SJSA1 (cell line): ENCODE data around the gene MAT2A. TPM values are rescaled to one million over a fixed set of nuclear protein-coding genes. Genes with fewer than 3 reads are reported as not detected.
A peak's percentile ranks its signal among the peaks of the same experiment; 100 is the strongest.
"Not testable (repeated sequence)": the region's sequence is repeated elsewhere in the genome, so short reads cannot be mapped to it uniquely, and the experiment has no call there.

Source experiments
- DNase-seq, 2 experiments: peaks; one replicate each; pipeline ENCODE4 v3.0.0-alpha.2; 2015 to 2020; ENCODE audit warnings: low spot score in 2 of 2, low read depth in 1 of 2
- H3K27ac ChIP-seq: fragments of 250-450 bp; sonication (Bioruptor Pico); 2 replicates; pipeline ENCODE4 v1.5.1; 2020; ENCODE audit warnings: mild to moderate bottlenecking, moderate library complexity
- H3K27me3 ChIP-seq: fragments of 250-450 bp; sonication (Bioruptor Pico); replicated peaks from 2 replicates; pipeline ENCODE4 v1.5.1; 2020; ENCODE audit warnings: mild to moderate bottlenecking, moderate library complexity
- H3K36me3 ChIP-seq: fragments of 250-450 bp; sonication (Bioruptor Pico); 2 replicates; pipeline ENCODE4 v1.5.1; 2020; ENCODE audit warnings: mild to moderate bottlenecking
- H3K4me1 ChIP-seq: fragments of 250-450 bp; sonication (Bioruptor Pico); replicated peaks from 2 replicates; pipeline ENCODE4 v1.6.1; 2021; ENCODE audit warnings: mild to moderate bottlenecking
- H3K4me3 ChIP-seq: fragments of 250-450 bp; sonication (Bioruptor Pico); 2 replicates; pipeline ENCODE4 v1.5.1; 2020; ENCODE audit warnings: mild to moderate bottlenecking
- H3K9me3 ChIP-seq: fragments of 250-450 bp; sonication (Bioruptor Pico); replicated peaks from 2 replicates; pipeline ENCODE4 v1.5.1; 2020; ENCODE audit warnings: mild to moderate bottlenecking
- total RNA-seq: library from RNA; depleted of rRNA; stranded (reverse); fragments of >200 nt; shearing (Covaris generic); gene quantifications from 2 replicates; pipeline ENCODE4 v1.2.3, GENCODE V29; 2014

Gene MAT2A
- total RNA-seq, 1 experiment from 2014 or later: 84.2 TPM

DNA sequence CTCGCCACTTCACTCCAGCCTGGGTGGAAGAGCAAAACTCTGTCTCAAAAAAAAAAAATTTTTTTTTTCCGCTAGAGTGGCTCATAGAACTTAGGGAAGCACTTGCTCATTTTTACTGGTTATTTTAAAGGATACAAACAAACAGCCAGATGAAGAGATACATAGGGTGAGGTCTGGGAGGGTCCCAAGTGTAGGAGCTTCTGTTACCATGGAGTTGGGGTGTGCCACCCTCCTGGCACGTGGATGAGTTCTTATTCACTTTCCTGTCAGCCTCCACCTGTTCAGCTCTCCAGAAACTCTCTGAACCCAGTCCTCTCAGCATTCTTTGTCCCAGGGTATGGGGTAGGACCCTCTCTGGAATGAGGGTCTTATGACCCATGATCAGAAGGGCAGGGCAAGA is 4.9 kb upstream of the MAT2A start:
- Histone ChIP-seq H3K4me1 (peaks cover 25% of the 10 kb centered on the region), H3K9me3 (no peaks in the 10 kb centered on the region), H3K36me3 (peaks cover 6% of the 10 kb centered on the region), H3K4me3 (no peak overlapping the region), H3K27me3 (no peaks in the 10 kb centered on the region), H3K27ac (no peak overlapping the region)
- DNase-seq: no peak

DNA sequence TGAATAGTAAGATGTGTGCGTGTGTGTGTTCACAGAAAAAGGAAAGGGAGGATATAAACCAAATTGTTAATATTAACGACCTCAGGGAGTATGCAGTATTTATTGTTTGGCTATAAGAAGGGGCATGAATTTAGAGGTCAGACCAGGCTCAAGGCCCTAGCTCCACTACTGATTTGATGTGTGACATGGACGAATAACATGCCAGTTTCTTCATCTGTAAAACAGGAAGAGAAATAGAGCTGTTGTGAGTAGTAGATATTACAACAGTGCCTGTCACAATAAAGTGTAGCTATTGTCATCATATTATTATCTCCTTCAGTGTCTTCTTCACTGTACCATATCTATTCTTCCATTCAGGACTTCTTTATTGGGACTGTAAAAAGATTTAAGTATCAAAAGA is 4.1 kb upstream of the MAT2A start:
- Histone ChIP-seq H3K27ac (no peak overlapping the region), H3K27me3 (no peaks in the 10 kb centered on the region), H3K9me3 (no peaks in the 10 kb centered on the region), H3K36me3 (peaks cover 14% of the 10 kb centered on the region), H3K4me3 (no peak overlapping the region), H3K4me1 (peaks cover 25% of the 10 kb centered on the region)
- DNase-seq: no peak

DNA sequence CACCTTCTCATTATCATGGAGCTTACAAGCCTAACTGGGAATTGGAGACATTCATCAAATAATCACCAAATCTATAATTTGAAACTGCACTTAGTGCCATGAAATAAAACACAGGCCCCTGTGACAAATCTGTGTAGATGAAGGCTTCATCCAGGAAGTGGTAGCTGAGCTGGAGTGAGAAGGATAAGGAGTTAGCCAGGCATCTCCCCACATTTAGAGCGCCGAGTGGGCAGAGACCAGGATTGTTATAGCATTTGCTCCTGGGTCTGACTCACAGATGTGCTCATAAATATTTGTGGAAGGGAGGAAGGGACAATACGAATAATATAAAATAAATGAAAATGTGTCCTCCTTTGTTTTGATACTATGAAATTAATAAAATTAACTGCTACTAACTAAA is 2.5 kb upstream of the MAT2A start:
- DNase-seq: peak; percentile 55 to 72
- Histone ChIP-seq H3K4me3 (no peak overlapping the region), H3K36me3 (peaks cover 30% of the 10 kb centered on the region), H3K27ac (peak overlapping the region; percentile 100), H3K4me1 (peaks cover 31% of the 10 kb centered on the region), H3K9me3 (no peaks in the 10 kb centered on the region), H3K27me3 (no peaks in the 10 kb centered on the region)

DNA sequence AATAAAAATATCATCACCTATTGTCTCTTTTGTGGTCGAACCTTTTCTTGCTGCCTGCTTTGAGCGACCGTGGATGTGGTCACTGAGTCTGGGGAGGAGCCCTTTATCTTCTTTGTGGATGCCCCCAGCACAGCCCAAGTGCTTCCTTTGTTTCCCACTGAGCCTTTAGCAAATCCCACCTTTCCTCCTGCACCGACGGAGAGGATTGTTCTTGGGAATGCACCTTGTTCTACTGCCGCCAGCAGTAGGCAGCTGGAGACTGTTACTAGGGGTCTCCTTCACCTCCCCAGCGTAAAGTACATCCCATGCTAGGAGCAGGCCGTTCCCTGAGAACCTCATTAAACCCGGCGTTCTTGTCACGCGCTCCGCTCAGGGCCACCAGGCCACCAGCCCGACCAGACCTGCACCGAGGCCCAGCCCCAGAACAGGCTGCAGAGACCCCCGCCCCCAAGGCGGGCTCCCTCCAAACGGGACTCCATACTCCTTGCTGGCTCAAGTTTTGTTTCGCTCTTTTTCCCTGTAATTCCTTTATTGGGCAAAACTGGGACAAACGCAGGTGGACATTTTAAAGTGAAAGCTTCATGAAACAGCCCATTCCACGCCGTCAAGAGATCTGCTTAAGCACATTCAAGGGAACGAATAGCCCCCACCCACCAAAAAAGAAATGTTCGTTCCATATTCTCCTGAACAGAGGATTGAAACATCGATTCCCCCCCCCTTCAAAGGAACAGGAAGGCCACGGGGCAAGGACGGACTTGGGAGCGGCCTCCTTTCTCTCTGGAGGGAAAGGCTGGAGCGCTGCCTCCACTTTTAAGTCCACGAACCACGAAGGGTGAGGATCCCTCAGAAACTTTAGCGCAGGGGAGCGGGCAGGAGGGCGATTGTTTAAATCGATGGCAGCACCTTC is 1.1 kb upstream of the MAT2A start:
- Histone ChIP-seq H3K36me3 (peaks cover 44% of the 10 kb centered on the region), H3K27me3 (no peaks in the 10 kb centered on the region), H3K27ac (peak overlapping the region; percentile 100), H3K4me3 (peak overlapping the region; percentile 94), H3K9me3 (no peaks in the 10 kb centered on the region), H3K4me1 (peaks cover 35% of the 10 kb centered on the region)
- peak; percentile 56 to 69 for DNase-seq

DNA sequence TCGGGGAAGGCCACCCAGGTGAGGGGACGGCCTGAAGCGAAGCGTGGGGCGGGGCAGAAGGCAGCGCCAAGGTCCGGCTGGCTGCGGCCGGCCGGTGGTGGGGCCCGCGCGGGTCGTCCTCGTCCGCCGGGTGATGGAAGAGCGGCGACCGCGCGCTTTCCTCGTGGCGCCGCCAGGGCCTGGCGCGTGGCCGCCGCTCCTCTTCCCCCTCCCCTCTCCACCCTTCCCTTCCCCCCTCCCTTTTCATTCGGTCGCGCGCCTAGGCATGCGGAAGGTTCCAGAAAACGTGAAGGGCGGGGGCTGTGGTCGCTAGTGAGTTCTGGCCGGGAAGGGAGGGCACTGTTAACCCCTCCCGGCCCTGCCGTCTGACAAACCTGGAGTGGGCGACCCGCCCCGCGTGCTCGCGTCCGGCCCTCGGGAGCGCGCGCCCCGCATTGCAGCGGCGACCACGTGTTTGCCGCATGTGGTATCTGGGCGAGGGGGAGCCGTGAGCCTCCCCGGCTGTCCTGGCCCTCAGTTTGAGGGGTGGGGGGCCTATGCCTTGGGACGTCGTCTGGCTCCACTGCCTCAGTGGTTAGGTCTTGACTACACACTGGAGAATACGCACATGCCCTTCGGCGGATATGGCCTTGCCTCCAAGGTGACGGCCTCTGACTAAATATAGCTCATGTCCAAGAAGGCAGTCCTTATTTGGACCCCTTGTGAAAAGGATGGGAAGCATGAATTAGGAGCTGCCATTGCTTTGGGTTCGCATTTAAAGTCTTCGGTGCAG is 579 bp downstream of the MAT2A start:
- Histone ChIP-seq H3K4me1 (peaks cover 35% of the 10 kb centered on the region), H3K4me3 (peak overlapping the region; percentile 94), H3K27me3 (no peaks in the 10 kb centered on the region), H3K36me3 (peaks cover 61% of the 10 kb centered on the region), H3K9me3 (no peaks in the 10 kb centered on the region), H3K27ac (peak overlapping the region; percentile 100)
- peak; percentile 74 to 75 for DNase-seq

DNA sequence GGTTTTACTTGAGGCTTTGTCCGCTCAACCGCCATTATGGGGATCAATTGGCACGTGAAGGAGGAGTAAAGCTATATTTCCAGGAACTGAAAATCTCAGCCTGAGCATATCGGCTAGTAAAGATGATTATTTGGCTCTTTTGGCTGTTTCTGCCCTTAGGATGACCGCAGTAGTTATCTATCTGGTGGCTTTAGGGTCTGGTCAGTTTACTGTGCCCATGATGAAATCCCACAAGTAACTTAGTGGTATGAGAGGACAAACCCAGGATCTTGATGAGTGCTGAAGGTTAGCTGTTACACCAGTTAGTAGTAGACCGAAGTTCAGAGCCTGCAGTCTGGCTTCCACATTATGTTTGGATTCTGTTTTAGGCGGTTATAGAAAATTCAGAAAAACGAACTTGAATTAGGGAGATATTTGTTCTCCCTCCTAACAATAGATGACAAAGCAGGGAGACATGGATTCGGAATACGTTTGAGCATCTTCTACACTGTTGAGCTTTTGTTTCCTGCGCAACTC is 1.2 kb downstream of the MAT2A start:
- Histone ChIP-seq H3K27me3 (no peaks in the 10 kb centered on the region), H3K4me3 (peak overlapping the region; percentile 94), H3K9me3 (no peaks in the 10 kb centered on the region), H3K27ac (peak overlapping the region; percentile 100), H3K36me3 (peaks cover 67% of the 10 kb centered on the region), H3K4me1 (peaks cover 35% of the 10 kb centered on the region)
- peak in 1 of 2 experiments; percentile 40 for DNase-seq

DNA sequence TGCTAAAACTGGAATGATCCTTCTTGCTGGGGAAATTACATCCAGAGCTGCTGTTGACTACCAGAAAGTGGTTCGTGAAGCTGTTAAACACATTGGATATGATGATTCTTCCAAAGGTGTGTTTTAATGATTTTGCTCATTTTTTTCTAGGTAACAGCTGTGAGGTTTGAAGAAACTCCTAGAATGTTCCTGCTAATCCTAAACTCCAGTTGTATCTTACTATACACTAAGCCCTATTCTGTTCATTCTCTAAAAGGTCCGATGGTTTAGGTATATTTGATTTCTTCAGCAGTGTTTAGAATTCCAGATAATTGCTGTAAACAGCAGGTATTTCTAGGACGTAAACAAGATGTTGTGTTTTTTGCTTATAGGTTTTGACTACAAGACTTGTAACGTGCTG is 2.3 kb downstream of the MAT2A start:
- peak overlapping the region; percentile 94 for H3K4me3 ChIP-seq
- H3K9me3 ChIP-seq: no peaks in the 10 kb centered on the region
- peaks cover 78% of the 10 kb centered on the region for H3K36me3 ChIP-seq
- no peak overlapping the region for H3K27ac ChIP-seq
- H3K27me3 ChIP-seq: no peaks in the 10 kb centered on the region
- H3K4me1 ChIP-seq: peaks cover 32% of the 10 kb centered on the region
- DNase-seq: no peak

DNA sequence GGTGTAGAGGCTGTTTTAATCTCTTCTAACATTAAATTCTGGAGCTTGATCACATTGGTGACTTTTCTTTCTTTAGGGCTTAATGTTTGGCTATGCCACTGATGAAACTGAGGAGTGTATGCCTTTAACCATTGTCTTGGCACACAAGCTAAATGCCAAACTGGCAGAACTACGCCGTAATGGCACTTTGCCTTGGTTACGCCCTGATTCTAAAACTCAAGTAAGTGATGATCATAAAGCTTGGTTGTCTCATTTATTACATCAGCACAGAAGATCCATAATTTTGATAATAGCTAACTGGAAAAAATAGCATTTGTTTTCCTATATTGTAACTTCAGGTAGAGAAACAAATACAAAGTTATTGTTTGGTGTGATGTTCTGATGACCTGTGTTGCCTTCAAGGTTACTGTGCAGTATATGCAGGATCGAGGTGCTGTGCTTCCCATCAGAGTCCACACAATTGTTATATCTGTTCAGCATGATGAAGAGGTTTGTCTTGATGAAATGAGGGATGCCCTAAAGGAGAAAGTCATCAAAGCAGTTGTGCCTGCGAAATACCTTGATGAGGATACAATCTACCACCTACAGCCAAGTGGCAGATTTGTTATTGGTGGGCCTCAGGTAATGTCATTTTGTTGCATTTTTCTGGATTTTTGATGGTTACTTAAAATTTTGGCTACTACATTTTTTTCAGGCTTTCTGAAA is 2.9 kb downstream of the MAT2A start:
- peaks cover 26% of the 10 kb centered on the region for H3K4me1 ChIP-seq
- H3K4me3 ChIP-seq: peak overlapping the region; percentile 94; the same call in 1 of the 2 replicates
- no peaks in the 10 kb centered on the region for H3K9me3 ChIP-seq
- no peak for DNase-seq
- peaks cover 84% of the 10 kb centered on the region for H3K36me3 ChIP-seq
- no peaks in the 10 kb centered on the region; the same call in 1 of the 2 replicates for H3K27me3 ChIP-seq
- no peak overlapping the region for H3K27ac ChIP-seq

DNA sequence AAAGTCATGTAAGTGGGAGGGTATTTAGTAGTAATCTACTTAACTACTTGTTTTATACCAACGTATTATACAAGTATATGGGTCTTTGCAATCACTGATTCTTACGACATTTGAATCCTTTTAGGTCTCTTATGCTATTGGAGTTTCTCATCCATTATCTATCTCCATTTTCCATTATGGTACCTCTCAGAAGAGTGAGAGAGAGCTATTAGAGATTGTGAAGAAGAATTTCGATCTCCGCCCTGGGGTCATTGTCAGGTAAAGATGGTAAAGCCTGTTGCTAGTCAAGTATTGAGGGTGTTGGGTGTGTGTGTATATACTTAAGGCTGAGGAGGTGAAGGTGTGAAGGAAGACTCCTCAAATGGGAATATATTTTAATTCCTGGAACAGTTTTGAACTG is 3.8 kb downstream of the MAT2A start:
- no peak for DNase-seq
- Histone ChIP-seq H3K4me3 (no peak overlapping the region), H3K9me3 (peaks cover 3% of the 10 kb centered on the region; the same call in 1 of the 2 replicates), H3K36me3 (peaks cover 93% of the 10 kb centered on the region), H3K27ac (no peak overlapping the region), H3K27me3 (peaks cover 4% of the 10 kb centered on the region; the same call in 1 of the 2 replicates), H3K4me1 (peaks cover 17% of the 10 kb centered on the region)

DNA sequence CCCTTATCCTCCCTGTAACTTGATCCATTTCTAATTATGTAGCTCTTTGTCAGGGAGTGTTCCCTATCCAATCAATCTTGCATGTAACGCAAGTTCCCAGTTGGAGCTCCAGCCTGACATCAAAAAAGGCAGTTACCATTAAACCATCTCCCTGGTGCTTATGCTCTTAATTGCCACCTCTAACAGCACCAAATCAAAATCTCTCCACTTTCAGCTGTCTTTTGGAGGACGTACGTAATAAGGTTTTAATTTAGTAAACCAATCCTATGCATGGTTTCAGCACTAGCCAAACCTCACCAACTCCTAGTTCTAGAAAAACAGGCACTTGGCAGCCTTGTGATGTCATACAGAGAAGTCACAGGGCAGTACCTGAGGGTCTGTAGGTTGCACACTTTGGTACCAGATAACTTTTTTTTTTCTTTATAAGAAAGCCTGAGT is 5.3 kb downstream of the MAT2A start:
- DNase-seq, H3K4me3 ChIP-seq, H3K27me3 ChIP-seq, H3K9me3 ChIP-seq, H3K27ac ChIP-seq: not testable (repeated sequence)
- H3K36me3 ChIP-seq: peaks cover 100% of the 10 kb centered on the region
- peaks cover 12% of the 10 kb centered on the region for H3K4me1 ChIP-seq

DNA sequence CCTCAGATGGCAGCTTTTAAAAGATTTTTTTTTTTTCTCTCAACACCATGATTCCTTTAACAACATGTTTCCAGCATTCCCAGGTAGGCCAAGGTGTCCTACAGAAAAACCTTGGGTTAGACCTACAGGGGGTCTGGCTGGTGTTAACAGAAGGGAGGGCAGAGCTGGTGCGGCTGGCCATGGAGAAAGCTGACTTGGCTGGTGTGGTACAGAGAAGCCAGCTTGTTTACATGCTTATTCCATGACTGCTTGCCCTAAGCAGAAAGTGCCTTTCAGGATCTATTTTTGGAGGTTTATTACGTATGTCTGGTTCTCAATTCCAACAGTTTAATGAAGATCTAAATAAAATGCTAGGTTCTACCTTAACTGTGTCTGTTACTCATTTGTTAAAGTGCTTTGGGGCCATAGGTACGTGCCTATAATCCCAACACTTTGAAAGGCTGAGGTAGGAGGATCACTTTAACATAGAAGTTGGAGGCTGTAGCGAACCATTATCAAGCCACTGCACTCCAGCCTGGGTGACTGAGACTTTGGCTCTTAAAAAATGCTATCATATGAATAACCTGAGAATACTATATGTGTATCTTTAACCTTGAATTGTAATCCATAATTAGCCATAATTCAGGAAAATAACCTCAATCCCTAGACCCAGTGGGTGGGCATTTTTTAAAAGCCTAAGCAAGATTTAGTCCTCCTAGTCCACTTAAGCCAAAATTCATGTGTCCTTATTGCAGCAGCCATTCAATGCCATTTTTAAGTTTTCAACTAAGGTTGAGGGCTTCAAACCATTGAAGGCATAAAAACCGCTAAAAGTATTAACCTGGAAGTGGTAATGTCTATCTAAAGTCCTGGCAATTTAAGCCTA is 6.2 kb downstream of the MAT2A start:
- H3K27ac ChIP-seq, H3K27me3 ChIP-seq, H3K4me3 ChIP-seq, DNase-seq, H3K9me3 ChIP-seq: not testable (repeated sequence)
- H3K36me3 ChIP-seq: peaks cover 97% of the 10 kb centered on the region
- H3K4me1 ChIP-seq: peaks cover 18% of the 10 kb centered on the region

DNA sequence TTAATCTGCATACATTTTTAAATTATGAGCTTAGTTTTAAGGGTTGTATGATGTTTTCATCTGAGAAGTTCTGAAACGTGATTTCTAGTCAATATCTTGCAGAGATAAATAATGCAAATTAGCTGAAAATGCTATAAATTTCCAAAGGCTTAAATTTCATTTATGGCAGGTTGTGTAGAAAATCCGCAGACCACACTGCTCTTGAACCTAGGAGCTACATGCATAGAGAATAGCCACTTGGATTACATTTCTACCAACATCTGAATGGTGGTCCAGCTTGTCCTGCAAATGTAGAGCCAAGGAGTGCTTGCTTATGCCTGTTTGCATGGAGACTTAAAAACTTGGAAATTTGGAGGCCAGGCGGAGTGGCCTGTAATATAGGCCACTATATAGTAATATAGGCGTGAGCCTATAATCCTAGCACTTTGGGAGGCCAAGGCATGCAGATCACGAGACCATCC is 6.8 kb downstream of the MAT2A start:
- H3K27ac ChIP-seq: no peak overlapping the region
- peaks cover 3% of the 10 kb centered on the region; the same call in 1 of the 2 replicates for H3K9me3 ChIP-seq
- H3K4me1 ChIP-seq: peaks cover 20% of the 10 kb centered on the region
- H3K27me3 ChIP-seq: peaks cover 4% of the 10 kb centered on the region; the same call in 1 of the 2 replicates
- DNase-seq: no peak
- H3K36me3 ChIP-seq: peaks cover 97% of the 10 kb centered on the region
- H3K4me3 ChIP-seq: no peak overlapping the region
